Stomach (tissue), 9 donors: ENCODE results near the gene DRD2. TPM values are rescaled to one million over a fixed set of nuclear protein-coding genes. Genes with fewer than 3 reads are reported as not detected.

ENCODE experiments used
- DNase-seq, 2 donors: peaks; one replicate each; pipeline versions ENCODE4 v3.0.0 to v3.0.0-alpha.2; 2013 to 2019
- H3K27ac ChIP-seq, 5 donors: fragments of 200-600 bp in 4 of 5; sonication (generic) in 4 of 5; one replicate each; pipeline ENCODE4 v1.5.1; 2013 to 2019; ENCODE audit warnings: mild to moderate bottlenecking in 1 of 5, moderate library complexity in 1 of 5
- H3K27me3 ChIP-seq, 3 donors: fragments of 200-600 bp; sonication (generic); one replicate each; pipeline ENCODE4 v1.5.1; 2017 to 2019; ENCODE audit warnings: mixed run types in 1 of 3
- H3K36me3 ChIP-seq, 4 donors: fragments of 200-600 bp; sonication (generic); 1 replicate in 3 of 4; 2 replicates in 1 of 4; pipeline ENCODE4 v1.5.1; 2016 to 2019
- H3K4me1 ChIP-seq, 4 donors: fragments of 200-600 bp; sonication (generic); one replicate each; pipeline ENCODE4 v1.5.1; 2016 to 2019
- H3K4me3 ChIP-seq, 4 donors: fragments of 200-600 bp; sonication (generic) in 3 of 4; one replicate each; pipeline ENCODE4 v1.5.1; 2016 to 2019; ENCODE audit warnings: mild to moderate bottlenecking in 1 of 4
- H3K9me3 ChIP-seq, 4 donors: fragments of 200-600 bp; sonication (generic); one replicate each; pipeline ENCODE4 v1.5.1; 2016 to 2019
- EP300 ChIP-seq: sonication (generic); formaldehyde crosslinking; IDR thresholded peaks from one replicate; pipeline ENCODE4 v1.6.1; 2017; ENCODE audit warnings: antibody characterized with exemption
- POLR2A ChIP-seq, 4 donors: fragments of 450-650 bp; IDR thresholded peaks; one replicate each; pipeline ENCODE4 v1.6.1; 2016; ENCODE audit warnings: antibody characterized with exemption in 4 of 4, control low read depth in 2 of 4, mild to moderate bottlenecking in 1 of 4, moderate library complexity in 1 of 4
- POLR2AphosphoS5 ChIP-seq, 3 donors: sonication (generic); formaldehyde crosslinking; IDR thresholded peaks; one replicate each; pipeline ENCODE4 v1.6.1; 2016; ENCODE audit warnings: antibody characterized with exemption in 3 of 3
- WGBS, 5 donors: extraction: QIAGEN DNeasy Blood & Tissue Kit in 3 of 5; methylation state at CpG; one replicate each; pipeline versions ENCODE4 v1.1.5 to v1.1.7; 2013 to 2018; 5-methylcytosine and 5-hydroxymethylcytosine counted together
- intact Hi-C: fragments of 100-400 bp; cut with DNase I; formaldehyde crosslinking; loops from one replicate; pipeline ENCODE4 v1.15.1; 2023; ENCODE audit warnings: low total_unique reads
- polyA plus RNA-seq, 3 donors: library from polyadenylated mRNA; stranded (reverse); fragments of 200-250 nt; gene quantifications; one replicate each; pipeline ENCODE4 v1.2.3, GENCODE V29; 2013
- total RNA-seq, 5 donors: library from RNA; depleted of rRNA; stranded (reverse); fragments of >200 nt; gene quantifications; one replicate each; pipeline versions ENCODE4 v1.1.0 to v1.2.3, GENCODE V29; 2014 to 2016
- TF ChIP-seq, protein P1 (sequence below), 7 experiments: fragments of 450-650 bp in 4 of 7; fragments of 200-600 bp in 3 of 7; sonication (generic) in 3 of 7; IDR thresholded peaks; one replicate each; pipeline ENCODE4 v1.5.1; 2016 to 2019; ENCODE audit warnings: antibody characterized with exemption in 7 of 7, control low read depth in 2 of 7, mild to moderate bottlenecking in 1 of 7
- donor health status: healthy with polysubstance abuse.
- donor health status: Bipolar disorder and iron deficiency.
- donor health status: healthy.

Gene DRD2
- total and polyA plus RNA-seq, 8 donors, result 0.03 TPM; not detected in 7

DNA sequence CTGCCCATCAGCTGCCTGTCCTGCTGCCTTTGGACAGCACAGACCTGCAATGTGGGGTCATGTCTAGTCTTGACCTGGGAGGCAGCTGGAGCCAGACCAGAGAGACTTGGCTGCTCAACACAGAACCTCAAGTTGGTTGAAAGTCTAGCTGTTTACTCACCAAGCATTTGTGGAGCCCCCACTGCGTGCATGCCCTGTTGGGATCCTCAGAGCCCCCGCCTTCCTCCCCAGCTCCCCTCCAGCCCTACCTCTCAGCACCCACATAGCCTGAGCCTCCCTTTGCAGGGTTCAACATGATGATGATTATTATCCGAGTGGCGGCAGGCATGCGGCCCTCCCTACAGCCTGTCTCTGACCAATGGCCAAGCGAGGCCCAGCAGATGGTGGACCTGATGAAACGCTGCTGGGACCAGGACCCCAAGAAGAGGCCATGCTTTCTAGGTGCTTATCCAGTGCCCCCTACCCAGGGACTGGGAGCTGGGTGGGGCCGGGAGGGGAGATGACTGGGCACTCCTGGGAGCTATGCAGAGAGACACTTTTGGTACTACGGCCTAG, 79.3 kb downstream of the DRD2 start:
- intact Hi-C loops, result no loop called here
- Histone ChIP-seq H3K9me3 (no peaks in the 10 kb centered on the region), H3K27ac (no peak overlapping the region), H3K27me3 (peaks cover 0 to 11% (median 0%) of the 10 kb centered on the region in 3 donors), H3K4me3 (no peak overlapping the region), H3K4me1 (no peaks in the 10 kb centered on the region), H3K36me3 (no peaks in the 10 kb centered on the region)
- WGBS, 5 donors, result 90 to 95% (median 92%) methylated on average over 8 to 9 of the region's 9 CpGs
- DNase-seq, result no peak
- TF ChIP-seq, protein P1, sequence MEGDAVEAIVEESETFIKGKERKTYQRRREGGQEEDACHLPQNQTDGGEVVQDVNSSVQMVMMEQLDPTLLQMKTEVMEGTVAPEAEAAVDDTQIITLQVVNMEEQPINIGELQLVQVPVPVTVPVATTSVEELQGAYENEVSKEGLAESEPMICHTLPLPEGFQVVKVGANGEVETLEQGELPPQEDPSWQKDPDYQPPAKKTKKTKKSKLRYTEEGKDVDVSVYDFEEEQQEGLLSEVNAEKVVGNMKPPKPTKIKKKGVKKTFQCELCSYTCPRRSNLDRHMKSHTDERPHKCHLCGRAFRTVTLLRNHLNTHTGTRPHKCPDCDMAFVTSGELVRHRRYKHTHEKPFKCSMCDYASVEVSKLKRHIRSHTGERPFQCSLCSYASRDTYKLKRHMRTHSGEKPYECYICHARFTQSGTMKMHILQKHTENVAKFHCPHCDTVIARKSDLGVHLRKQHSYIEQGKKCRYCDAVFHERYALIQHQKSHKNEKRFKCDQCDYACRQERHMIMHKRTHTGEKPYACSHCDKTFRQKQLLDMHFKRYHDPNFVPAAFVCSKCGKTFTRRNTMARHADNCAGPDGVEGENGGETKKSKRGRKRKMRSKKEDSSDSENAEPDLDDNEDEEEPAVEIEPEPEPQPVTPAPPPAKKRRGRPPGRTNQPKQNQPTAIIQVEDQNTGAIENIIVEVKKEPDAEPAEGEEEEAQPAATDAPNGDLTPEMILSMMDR (IDR thresholded peaks at IDR 0.05), result no peak
- no peak for TF ChIP-seq POLR2A (IDR thresholded peaks at IDR 0.05)
- no peak for TF ChIP-seq POLR2AphosphoS5 (IDR thresholded peaks at IDR 0.05)
- no peak for TF ChIP-seq EP300

DNA sequence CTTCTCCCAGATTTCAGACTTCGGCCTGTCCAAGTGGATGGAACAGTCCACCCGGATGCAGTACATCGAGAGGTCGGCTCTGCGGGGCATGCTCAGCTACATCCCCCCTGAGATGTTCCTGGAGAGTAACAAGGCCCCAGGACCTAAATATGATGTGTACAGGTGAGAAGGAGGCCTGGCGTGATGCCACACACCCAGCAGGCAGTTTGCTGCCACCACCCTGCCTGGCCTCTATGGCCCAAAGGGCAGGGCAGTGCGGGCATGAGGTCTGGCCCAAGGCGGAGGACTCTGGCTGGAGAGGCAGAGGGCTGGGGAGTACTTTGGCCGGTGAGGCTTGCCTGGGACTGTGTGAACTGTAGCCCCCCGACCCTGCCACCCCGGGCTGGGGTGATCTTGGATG, 80.3 kb downstream of the DRD2 start:
- Histone ChIP-seq H3K4me3 (no peak overlapping the region), H3K27me3 (peaks cover 0 to 11% (median 0%) of the 10 kb centered on the region in 3 donors), H3K27ac (no peak overlapping the region), H3K4me1 (no peaks in the 10 kb centered on the region), H3K9me3 (no peaks in the 10 kb centered on the region), H3K36me3 (no peaks in the 10 kb centered on the region)
- WGBS, 5 donors, result 83 to 91% (median 90%) methylated on average over 10 to 11 of the region's 11 CpGs
- intact Hi-C loops, result no loop called here
- TF ChIP-seq POLR2AphosphoS5 (IDR thresholded peaks at IDR 0.05) (no peak), EP300 (no peak), POLR2A (IDR thresholded peaks at IDR 0.05) (no peak)
- TF ChIP-seq, protein P1 (IDR thresholded peaks at IDR 0.05), result no peak
- DNase-seq, result no peak

DNA sequence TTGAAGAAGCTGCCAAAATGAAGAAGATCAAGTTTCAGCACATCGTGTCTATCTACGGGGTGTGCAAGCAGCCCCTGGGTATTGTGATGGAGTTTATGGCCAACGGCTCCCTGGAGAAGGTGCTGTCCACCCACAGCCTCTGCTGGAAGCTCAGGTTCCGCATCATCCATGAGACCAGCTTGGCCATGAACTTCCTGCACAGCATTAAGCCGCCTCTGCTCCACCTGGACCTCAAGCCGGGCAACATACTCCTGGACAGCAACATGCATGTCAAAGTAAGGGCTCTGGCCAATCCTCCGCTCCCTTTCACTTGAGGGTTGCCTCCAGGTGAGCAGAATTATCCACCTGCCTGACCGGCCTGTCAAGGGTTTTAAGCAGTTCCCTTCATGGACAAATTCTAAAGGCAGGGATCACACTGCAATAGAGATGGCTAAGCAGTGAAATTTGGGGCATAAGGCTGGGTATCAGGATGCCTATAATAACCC, 81.7 kb downstream of the DRD2 start:
- intact Hi-C loops, result no loop called here
- 77 to 87% (median 82%) methylated on average over 8 of the region's 8 CpGs for WGBS, 5 donors
- peaks cover 0 to 23% (median 6%) of the 10 kb centered on the region in 3 donors for H3K27me3 ChIP-seq
- no peak overlapping the region for H3K27ac ChIP-seq
- no peak for DNase-seq
- no peak overlapping the region for H3K4me3 ChIP-seq
- H3K4me1 ChIP-seq, result no peaks in the 10 kb centered on the region
- no peaks in the 10 kb centered on the region for H3K36me3 ChIP-seq
- no peaks in the 10 kb centered on the region for H3K9me3 ChIP-seq
- TF ChIP-seq POLR2AphosphoS5 (IDR thresholded peaks at IDR 0.05), result no peak
- no peak for TF ChIP-seq EP300
- TF ChIP-seq, protein P1 (IDR thresholded peaks at IDR 0.05), result no peak
- TF ChIP-seq POLR2A (IDR thresholded peaks at IDR 0.05), result no peak

DNA sequence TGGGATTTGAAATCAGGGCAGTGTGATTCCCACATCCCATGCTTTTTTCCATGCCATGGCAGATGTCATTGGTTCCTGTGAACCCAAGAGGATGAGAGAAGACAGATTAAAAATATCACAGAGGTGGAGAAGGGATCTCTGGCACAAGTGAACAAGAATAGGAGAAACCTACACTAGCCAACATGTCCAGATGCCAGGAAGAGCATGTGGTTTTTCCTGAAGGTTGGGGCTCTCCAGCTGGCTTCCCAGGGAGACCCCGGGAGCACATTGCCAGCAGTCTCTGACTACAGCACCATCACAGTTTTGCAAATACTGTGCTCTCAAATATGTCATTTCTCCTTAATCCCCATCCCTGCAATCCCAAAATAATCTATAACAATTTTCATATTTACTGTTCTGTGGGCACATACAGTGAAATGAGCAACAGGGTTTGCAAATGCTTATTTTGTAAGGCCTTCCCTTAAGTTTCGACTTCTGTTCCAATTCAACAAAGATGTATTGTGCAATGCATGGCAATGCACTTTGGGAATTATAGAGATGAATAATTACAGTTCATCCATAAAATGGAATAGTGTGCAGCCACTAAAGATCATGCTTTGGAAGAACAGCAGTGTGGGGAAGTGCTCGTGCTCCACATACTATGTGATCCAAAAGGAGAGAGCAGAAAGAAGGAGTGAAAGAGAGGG, 82.8 kb downstream of the DRD2 start:
- H3K4me1 ChIP-seq, result peaks cover 0 to 7% (median 6%) of the 10 kb centered on the region in 4 donors
- H3K27ac ChIP-seq, result no peak overlapping the region
- WGBS, 5 donors, result 69 to 91% (median 86%) methylated on average over 3 of the region's 3 CpGs
- no peak overlapping the region for H3K4me3 ChIP-seq
- intact Hi-C loops, result no loop called here
- H3K36me3 ChIP-seq, result no peaks in the 10 kb centered on the region
- no peak for DNase-seq
- no peak for TF ChIP-seq POLR2AphosphoS5 (IDR thresholded peaks at IDR 0.05)
- no peak for TF ChIP-seq EP300
- TF ChIP-seq POLR2A (IDR thresholded peaks at IDR 0.05), result no peak
- TF ChIP-seq, protein P1 (IDR thresholded peaks at IDR 0.05), result no peak
- H3K9me3 ChIP-seq, result no peaks in the 10 kb centered on the region
- peaks cover 0 to 35% (median 18%) of the 10 kb centered on the region in 3 donors for H3K27me3 ChIP-seq
